Measurements from ENCODE around the gene SOBP.

GRCh38 chr6:107495196-107495643 lies 5.3 kb downstream of the SOBP start:
- TF ChIP-seq CTCF (IDR thresholded peaks at IDR 0.05): no peak
- no peak for TF ChIP-seq POLR2A (IDR thresholded peaks at IDR 0.05)
